Cerebellar nuclear complex (tissue), 1 donor: Measurements from ENCODE around the gene NUDT8.

Experiments
- DNase-seq, 2 experiments: peaks; one replicate each; lab custom pipeline; 2025; lab: John Stamatoyannopoulos, UW

NUDT8 gene

GRCh38 chr11:67629386-67630227 is at the start of gene NUDT8:
TSS of gene NUDT8 (minus strand) at chr11:67629937. CDS start at chr11:67629911, 26 bp downstream.
- DNase-seq: peak in 1 of 2 experiments; percentile 53

GRCh38 chr11:67675058-67675747 is 45.5 kb upstream of the NUDT8 start:
- no peak for DNase-seq

GRCh38 chr11:67674442-67674871 is 44.7 kb upstream of the NUDT8 start, which contains the start of gene ALDH3B2:
TSS of gene ALDH3B2 (minus strand) at chr11:67674623. CDS start at chr11:67666935, 7,688 bp downstream.
- DNase-seq: no peak

- no peak for DNase-seq
These were observed 44.2 kb upstream of the NUDT8 start for GRCh38 chr11:67673902-67674301.

GRCh38 chr11:67673358-67673757 is 43.6 kb upstream of the NUDT8 start:
- no peak for DNase-seq

GRCh38 chr11:67671211-67671520 is 41.4 kb upstream of the NUDT8 start:
- no peak for DNase-seq

GRCh38 chr11:67670316-67671210 is 40.8 kb upstream of the NUDT8 start:
- DNase-seq: no peak

- DNase-seq: no peak
These were observed 38.4 kb upstream of the NUDT8 start for GRCh38 chr11:67668192-67668551.

- no peak for DNase-seq
These were observed 37.9 kb upstream of the NUDT8 start for GRCh38 chr11:67667490-67668191.

- no peak for DNase-seq
These were observed 37.1 kb upstream of the NUDT8 start for GRCh38 chr11:67666676-67667489.

GRCh38 chr11:67666303-67666645 is 36.5 kb upstream of the NUDT8 start:
- DNase-seq: no peak

- no peak for DNase-seq
These were observed 36.0 kb upstream of the NUDT8 start for GRCh38 chr11:67665541-67666302.

- DNase-seq: no peak
These were observed 35.2 kb upstream of the NUDT8 start for GRCh38 chr11:67664696-67665540.

- no peak for DNase-seq
These were observed 34.5 kb upstream of the NUDT8 start for GRCh38 chr11:67664213-67664585.

- no peak for DNase-seq
These were observed 33.9 kb upstream of the NUDT8 start for GRCh38 chr11:67663532-67664212.

GRCh38 chr11:67662835-67663531 is 33.2 kb upstream of the NUDT8 start:
- DNase-seq: no peak

GRCh38 chr11:67662142-67662834 is 32.6 kb upstream of the NUDT8 start:
- no peak for DNase-seq
